GM18517 (cell line): Measurements from ENCODE around the gene CWC22.
A peak's percentile ranks its signal among the peaks of the same experiment; 100 is the strongest.
"Not testable (repeated sequence)": the region's sequence is repeated elsewhere in the genome, so short reads cannot be mapped to it uniquely, and the experiment has no call there.

Experiments used
- ATAC-seq: cut with Tn5 transposase; IDR thresholded peaks from one replicate; pipeline ENCODE4 v1.9.1; 2021; ENCODE audit warnings: mild to moderate bottlenecking, moderate library complexity; ENCODE audit not compliant: unreplicated experiment

CWC22 gene

GRCh38 chr2:179953359-179953758, 53.7 kb downstream of the CWC22 start:
- ATAC-seq = no peak

GRCh38 chr2:179952658-179953057, 54.4 kb downstream of the CWC22 start:
- ATAC-seq = peak; percentile 41

- peak; percentile 63 for ATAC-seq
These were observed 55.4 kb downstream of the CWC22 start for GRCh38 chr2:179951680-179952079.

GRCh38 chr2:179950391-179950790, 56.7 kb downstream of the CWC22 start:
- ATAC-seq = no peak

GRCh38 chr2:179949438-179949837, 57.7 kb downstream of the CWC22 start:
- ATAC-seq = no peak

GRCh38 chr2:179948058-179948457, 59.0 kb downstream of the CWC22 start:
- no peak for ATAC-seq

- no peak for ATAC-seq
These were observed 60.1 kb downstream of the CWC22 start for GRCh38 chr2:179946810-179947615.

- ATAC-seq = no peak
These were observed 60.8 kb downstream of the CWC22 start for GRCh38 chr2:179946346-179946745.

GRCh38 chr2:179939259-179939658, 67.8 kb downstream of the CWC22 start:
- ATAC-seq = no peak

- no peak for ATAC-seq
These were observed 69.1 kb downstream of the CWC22 start for GRCh38 chr2:179938026-179938425.

- peak; percentile 47 for ATAC-seq
These were observed 70.4 kb downstream of the CWC22 start for GRCh38 chr2:179936654-179937053.

GRCh38 chr2:179936141-179936540, 71.0 kb downstream of the CWC22 start:
- ATAC-seq = no peak

- ATAC-seq = no peak
These were observed 74.3 kb downstream of the CWC22 start for GRCh38 chr2:179932786-179933185.

- ATAC-seq = no peak
These were observed 75.6 kb downstream of the CWC22 start for GRCh38 chr2:179931502-179931901.

GRCh38 chr2:179929997-179930396, 77.1 kb downstream of the CWC22 start:
- ATAC-seq = not testable (repeated sequence)

- no peak for ATAC-seq
These were observed 80.1 kb downstream of the CWC22 start for GRCh38 chr2:179927041-179927440.

- no peak for ATAC-seq
These were observed 81.4 kb downstream of the CWC22 start for GRCh38 chr2:179925713-179926112.

GRCh38 chr2:179917272-179917671, 89.8 kb downstream of the CWC22 start:
- no peak for ATAC-seq

GRCh38 chr2:179915395-179915992, 91.6 kb downstream of the CWC22 start:
- no peak for ATAC-seq

GRCh38 chr2:179913809-179914208, 93.3 kb downstream of the CWC22 start:
- ATAC-seq = no peak

GRCh38 chr2:179911569-179911968, 95.5 kb downstream of the CWC22 start:
- no peak for ATAC-seq

GRCh38 chr2:179910735-179911113, 96.4 kb downstream of the CWC22 start:
- ATAC-seq = no peak
